Neural progenitor cell (in vitro differentiated cells): ENCODE measurements around the gene AMIGO1.

Experiments used
- CTCF ChIP-seq: fragments of 200-600 bp; sonication (generic); IDR thresholded peaks from 2 replicates; pipeline ENCODE4 v1.5.1; 2017; ENCODE audit warnings: antibody characterized with exemption, mild to moderate bottlenecking
- EZH2phosphoT487 ChIP-seq: fragments of 200-600 bp; sonication (generic); IDR thresholded peaks from 2 replicates; pipeline ENCODE4 v1.6.1; 2017; ENCODE audit warnings: antibody characterized with exemption

- no peak for TF ChIP-seq CTCF
- no peak for TF ChIP-seq EZH2phosphoT487
Observed at GRCh38 chr1:109457819-109458218, 51.7 kb downstream of the AMIGO1 start.
